Stimulated activated naive B cell treated with anti-CD40 and anti-IgM and Interleukin-4, amounts not matched to agents 10 μg/mL and 1 μg/mL and 100 μg/mL, for 72 hours (primary cell): ENCODE measurements around the gene C9orf43.
A peak's percentile ranks its signal among the peaks of the same experiment; 100 is the strongest.
"Not testable (repeated sequence)": the region's sequence is repeated elsewhere in the genome, so short reads cannot be mapped to it uniquely, and the experiment has no call there.

Experiments
- ATAC-seq, 2 donors: fragments of 150-1000 bp; cut with Tn5 transposase; replicated peaks; 2 replicates each; pipeline ENCODE4 v1.10.0; 2021; ENCODE audit warnings: moderate library complexity in 1 of 2
- DNase-seq: peaks from one replicate; pipeline ENCODE4 v3.0.0; 2021
- H3K27ac Mint-ChIP-seq: one replicate; pipeline ENCODE4 v1.8.0; 2022; ENCODE audit warnings: mild to moderate bottlenecking, mixed read lengths
- H3K27me3 Mint-ChIP-seq, 2 donors: one replicate each; pipeline ENCODE4 v1.8.0; 2022; ENCODE audit warnings: mixed read lengths in 2 of 2
- H3K36me3 Mint-ChIP-seq, 2 donors: one replicate each; pipeline ENCODE4 v1.8.0; 2022; ENCODE audit warnings: mixed read lengths in 2 of 2, mild to moderate bottlenecking in 1 of 2
- H3K4me1 Mint-ChIP-seq, 2 donors: one replicate each; pipeline ENCODE4 v1.8.0; 2022; ENCODE audit warnings: mixed read lengths in 2 of 2, mild to moderate bottlenecking in 1 of 2
- H3K4me3 Mint-ChIP-seq, 2 donors: one replicate each; pipeline ENCODE4 v1.8.0; 2022; ENCODE audit warnings: mild to moderate bottlenecking in 2 of 2, mixed read lengths in 2 of 2, moderate library complexity in 1 of 2
- H3K9me3 Mint-ChIP-seq, 2 donors: one replicate each; pipeline ENCODE4 v1.8.0; 2022; ENCODE audit warnings: mixed read lengths in 2 of 2, mild to moderate bottlenecking in 1 of 2

Gene C9orf43

DNA sequence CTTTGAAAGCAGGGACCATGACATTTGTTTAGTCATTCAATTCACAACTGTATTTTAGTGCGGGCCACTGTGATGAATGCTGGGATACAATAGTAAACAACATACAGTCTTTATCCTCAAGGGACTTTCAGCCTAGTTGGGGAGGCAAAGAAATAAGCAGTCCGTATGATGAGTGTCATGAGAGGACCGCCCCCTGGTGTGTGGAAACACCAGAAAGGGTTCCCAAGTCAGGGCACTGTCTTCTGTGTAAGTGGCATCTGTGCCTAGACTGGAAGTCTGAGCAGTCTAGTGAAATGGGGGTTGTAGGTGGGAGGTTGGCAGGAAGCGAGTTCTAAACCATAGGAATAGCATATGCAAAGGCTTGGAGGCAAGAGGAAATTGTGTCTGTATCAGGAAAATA is 6.8 kb downstream of the C9orf43 start:
- DNase-seq = no peak
- H3K27me3 Mint-ChIP-seq = no peaks in the 10 kb centered on the region
- H3K9me3 Mint-ChIP-seq = no peaks in the 10 kb centered on the region
- no peak for ATAC-seq
- no peak overlapping the region for H3K27ac Mint-ChIP-seq
- no peaks in the 10 kb centered on the region for H3K4me1 Mint-ChIP-seq
- H3K36me3 Mint-ChIP-seq = no peaks in the 10 kb centered on the region
- no peak overlapping the region for H3K4me3 Mint-ChIP-seq

DNA sequence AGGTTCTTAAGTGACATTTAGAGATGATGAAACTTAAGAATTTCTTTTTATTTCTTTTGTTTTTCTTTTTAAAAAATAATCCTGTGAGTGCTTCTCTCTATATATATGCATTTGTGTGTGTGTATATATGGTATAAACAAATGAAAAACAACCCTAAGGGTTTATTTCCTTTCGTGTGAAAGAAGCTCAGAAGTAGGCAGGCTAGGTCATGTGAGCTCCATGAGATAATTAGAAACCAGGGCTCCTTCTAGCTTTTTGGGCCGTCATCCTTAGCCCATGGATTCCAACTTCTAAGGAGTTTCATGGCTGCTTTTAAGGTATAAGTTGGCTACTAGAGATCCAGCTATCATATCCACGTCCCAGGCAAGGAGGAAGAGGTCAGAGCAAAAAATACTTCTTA is 11.2 kb downstream of the C9orf43 start:
- no peak overlapping the region for H3K4me3 Mint-ChIP-seq
- no peak for ATAC-seq

DNA sequence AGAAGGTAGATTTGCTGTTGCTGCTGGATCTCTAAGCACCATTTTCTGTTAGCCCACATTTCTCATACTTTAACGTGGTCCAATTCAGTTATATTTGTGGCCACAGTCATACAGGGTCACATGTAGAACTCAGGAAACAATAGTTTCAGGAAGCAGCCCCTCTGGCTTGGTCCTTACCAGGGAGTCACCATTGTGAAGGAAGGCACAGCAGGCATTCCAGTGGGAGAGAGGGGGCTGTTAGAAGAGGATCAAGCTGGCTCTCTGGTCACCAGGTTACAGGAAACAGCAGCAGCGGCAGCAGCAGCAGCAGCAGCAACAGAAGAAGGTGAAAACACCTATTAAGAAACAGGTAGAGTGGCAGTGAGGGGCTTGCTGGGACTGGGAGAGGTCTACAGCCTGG is 14.5 kb downstream of the C9orf43 start:
- Mint-ChIP-seq H3K4me1 (no peaks in the 10 kb centered on the region), H3K4me3 (no peak overlapping the region), H3K9me3 (no peaks in the 10 kb centered on the region), H3K27ac (peak overlapping the region; percentile 1), H3K27me3 (peaks cover 10 to 12% of the 10 kb centered on the region in 2 donors), H3K36me3 (no peaks in the 10 kb centered on the region)
- DNase-seq (no peak), ATAC-seq (no peak)

More for the DNA sequence above, 11.2 kb downstream of the C9orf43 start:
- Mint-ChIP-seq H3K36me3 (no peaks in the 10 kb centered on the region), H3K27ac (no peak overlapping the region), H3K4me1 (no peaks in the 10 kb centered on the region), H3K9me3 (no peaks in the 10 kb centered on the region), H3K27me3 (peaks cover 9 to 12% of the 10 kb centered on the region in 2 donors)
- DNase-seq = no peak

DNA sequence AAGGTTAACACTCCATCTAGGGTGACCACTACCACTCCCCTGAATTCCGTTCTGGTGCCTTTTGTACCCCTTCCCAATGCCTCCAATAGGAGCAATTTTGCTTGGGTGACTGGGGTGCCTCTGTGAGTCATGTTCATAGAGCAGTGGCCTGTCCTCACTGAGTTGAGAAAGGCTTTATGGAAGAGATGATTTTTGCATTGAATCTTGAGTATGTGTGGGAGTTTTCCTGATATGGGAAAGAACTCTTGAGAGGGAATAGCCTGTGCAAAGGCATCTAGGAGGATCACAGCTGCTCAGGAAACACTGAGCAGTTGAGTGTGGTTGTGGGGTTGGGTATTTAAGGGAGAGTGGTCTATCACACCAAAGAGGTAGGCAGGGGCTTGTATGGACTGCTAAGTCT is 16.2 kb downstream of the C9orf43 start:
- Mint-ChIP-seq H3K9me3 (no peaks in the 10 kb centered on the region), H3K36me3 (no peaks in the 10 kb centered on the region), H3K4me1 (no peaks in the 10 kb centered on the region), H3K27me3 (peaks cover 10 to 12% of the 10 kb centered on the region in 2 donors), H3K4me3 (no peak overlapping the region), H3K27ac (no peak overlapping the region)
- no peak for DNase-seq
- no peak for ATAC-seq

DNA sequence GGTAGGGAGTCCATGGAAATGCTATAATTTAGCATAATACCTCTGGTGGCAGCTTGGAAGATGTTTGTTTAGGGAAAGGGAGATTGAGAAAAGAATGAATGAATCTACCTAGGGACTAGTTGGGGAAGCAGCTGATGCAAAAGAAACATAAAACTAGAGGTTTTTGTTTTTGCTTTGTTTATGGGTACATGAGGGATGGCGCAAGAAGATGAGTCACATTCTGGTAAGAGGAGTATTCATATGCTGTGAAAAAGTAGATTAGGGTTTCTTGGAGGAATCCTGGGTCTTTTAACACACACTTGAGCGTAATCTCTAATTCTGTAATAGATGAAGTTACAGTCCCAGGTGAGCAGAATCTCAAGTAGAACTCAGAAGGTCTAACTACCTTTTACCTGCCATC is 17.1 kb downstream of the C9orf43 start:
- no peaks in the 10 kb centered on the region for H3K36me3 Mint-ChIP-seq
- H3K4me1 Mint-ChIP-seq = no peaks in the 10 kb centered on the region
- no peak overlapping the region for H3K27ac Mint-ChIP-seq
- H3K9me3 Mint-ChIP-seq = no peaks in the 10 kb centered on the region
- ATAC-seq (no peak), DNase-seq (no peak)
- peaks cover 10 to 12% of the 10 kb centered on the region in 2 donors for H3K27me3 Mint-ChIP-seq
- H3K4me3 Mint-ChIP-seq = no peak overlapping the region

DNA sequence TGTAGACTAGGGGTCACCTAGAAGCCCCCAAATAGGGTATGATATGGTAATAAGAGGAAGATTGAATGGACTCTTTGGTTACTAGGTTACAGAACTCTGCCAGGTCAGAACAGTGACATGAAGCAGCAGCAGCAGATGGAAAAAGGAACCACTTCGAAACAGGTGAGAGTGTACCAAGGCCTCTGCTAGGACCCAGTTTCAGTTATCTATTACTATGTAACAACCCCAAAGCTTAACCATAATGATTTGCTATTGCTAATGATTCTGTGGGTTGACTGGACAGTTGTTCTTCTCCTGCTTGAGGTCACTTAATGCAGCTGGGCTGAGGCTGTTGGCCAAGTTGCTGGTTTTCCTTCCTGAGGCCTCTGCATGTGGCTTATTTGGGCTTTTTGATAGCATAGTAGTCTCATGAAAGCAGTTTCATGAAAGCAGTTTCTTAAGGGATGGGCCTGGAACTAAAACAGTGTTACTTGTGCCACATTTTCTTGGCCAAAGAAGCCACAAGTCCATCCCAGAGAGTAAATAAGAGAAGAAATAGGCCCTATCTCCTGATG is 17.6 kb downstream of the C9orf43 start:
- no peaks in the 10 kb centered on the region for H3K4me1 Mint-ChIP-seq
- ATAC-seq (peak in 1 of 2 donors; percentile 21), DNase-seq (no peak)
- H3K27me3 Mint-ChIP-seq = peaks cover 10 to 12% of the 10 kb centered on the region in 2 donors
- H3K27ac Mint-ChIP-seq = no peak overlapping the region
- no peak overlapping the region for H3K4me3 Mint-ChIP-seq
- H3K36me3 Mint-ChIP-seq = no peaks in the 10 kb centered on the region
- no peaks in the 10 kb centered on the region for H3K9me3 Mint-ChIP-seq

DNA sequence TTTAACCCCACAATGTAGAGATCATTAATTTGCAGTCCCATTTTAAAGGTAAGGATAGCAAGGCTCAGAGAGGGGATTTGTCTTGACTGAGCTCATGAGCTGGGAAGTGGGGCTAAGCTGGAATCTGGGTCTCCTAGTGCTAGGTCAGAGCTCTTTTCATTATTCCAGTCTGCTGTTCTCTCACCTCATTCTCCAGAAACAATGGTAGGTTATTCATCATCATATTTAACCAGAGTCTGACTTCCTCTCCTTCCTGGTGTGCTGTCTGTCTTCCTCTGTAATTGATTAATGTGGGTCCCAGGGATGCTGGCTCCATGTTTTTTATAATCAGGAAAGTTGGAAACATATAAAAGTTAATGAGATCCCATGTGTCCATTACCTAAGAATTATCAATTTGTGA is 20.6 kb downstream of the C9orf43 start:
- no peaks in the 10 kb centered on the region for H3K4me1 Mint-ChIP-seq
- ATAC-seq = no peak
- H3K36me3 Mint-ChIP-seq = peaks cover 0 to 1% of the 10 kb centered on the region in 2 donors
- H3K27me3 Mint-ChIP-seq = peaks cover 0 to 4% of the 10 kb centered on the region in 2 donors
- no peak for DNase-seq
- H3K27ac Mint-ChIP-seq = no peak overlapping the region
- H3K9me3 Mint-ChIP-seq = peaks cover 0 to 1% of the 10 kb centered on the region in 2 donors
- no peak overlapping the region for H3K4me3 Mint-ChIP-seq

DNA sequence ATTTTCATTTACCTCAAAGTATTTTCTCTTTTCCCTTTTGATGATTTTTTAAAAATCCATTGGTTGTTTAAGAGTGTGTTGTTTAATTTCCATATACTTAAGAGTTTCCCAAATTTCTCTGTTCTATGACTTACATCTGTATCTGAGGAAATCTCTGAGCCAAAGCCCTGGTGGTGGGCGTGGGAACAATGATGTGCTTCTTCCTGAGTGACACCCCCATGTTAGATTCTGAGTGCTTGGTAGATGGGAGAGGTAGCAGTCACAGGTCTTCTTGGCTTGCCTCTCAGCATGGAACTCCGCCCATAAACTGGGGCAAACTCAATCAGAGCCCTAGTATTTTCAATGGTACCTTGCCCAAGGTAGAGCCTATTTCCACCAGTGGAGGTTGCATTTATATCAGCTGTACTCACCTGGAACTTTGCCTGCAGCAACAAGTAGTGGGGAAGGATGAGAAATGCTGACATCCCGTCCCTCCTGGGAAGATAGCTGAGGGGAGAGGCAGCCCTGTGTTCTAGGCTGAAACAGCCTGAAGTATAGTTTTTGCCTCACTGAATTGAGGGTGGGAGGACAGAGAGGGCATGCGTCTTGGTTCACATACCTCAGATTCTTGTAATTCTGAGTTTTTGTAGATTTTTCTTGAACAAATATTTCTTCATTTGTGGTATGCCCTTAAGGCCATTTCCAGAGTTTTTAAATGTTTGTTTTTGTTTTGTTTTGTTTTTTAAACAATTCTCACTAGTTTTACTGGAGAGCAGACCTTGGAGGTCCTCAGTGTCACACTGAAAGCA is 26.4 kb downstream of the C9orf43 start:
- no peak overlapping the region for H3K4me3 Mint-ChIP-seq
- H3K27me3 Mint-ChIP-seq = no peaks in the 10 kb centered on the region
- H3K4me1 Mint-ChIP-seq = no peaks in the 10 kb centered on the region
- no peak overlapping the region for H3K27ac Mint-ChIP-seq
- no peak for ATAC-seq
- H3K36me3 Mint-ChIP-seq = peaks cover 0 to 1% of the 10 kb centered on the region in 2 donors
- no peak for DNase-seq
- H3K9me3 Mint-ChIP-seq = peaks cover 0 to 1% of the 10 kb centered on the region in 2 donors

DNA sequence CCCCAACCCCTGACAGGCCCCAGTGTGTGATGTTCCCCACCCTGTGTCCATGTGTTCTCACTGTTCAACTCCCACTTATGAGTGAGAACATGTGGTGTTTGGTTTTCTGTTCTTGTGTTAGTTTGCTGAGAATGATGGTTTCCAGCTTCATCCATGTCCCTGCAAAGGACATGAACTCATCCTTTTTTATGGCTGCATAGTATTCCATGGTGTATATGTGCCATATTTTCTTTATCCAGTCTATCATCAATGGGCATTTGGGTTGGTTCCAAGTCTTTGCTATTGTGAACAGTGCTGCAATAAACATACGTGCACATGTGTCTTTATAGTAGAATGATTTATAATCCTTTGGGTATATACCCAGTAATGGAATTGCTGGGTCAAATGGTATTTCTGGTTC is 27.2 kb downstream of the C9orf43 start:
- not testable (repeated sequence) for H3K4me1 Mint-ChIP-seq, H3K36me3 Mint-ChIP-seq, H3K9me3 Mint-ChIP-seq, H3K4me3 Mint-ChIP-seq, DNase-seq, ATAC-seq, H3K27me3 Mint-ChIP-seq, H3K27ac Mint-ChIP-seq

DNA sequence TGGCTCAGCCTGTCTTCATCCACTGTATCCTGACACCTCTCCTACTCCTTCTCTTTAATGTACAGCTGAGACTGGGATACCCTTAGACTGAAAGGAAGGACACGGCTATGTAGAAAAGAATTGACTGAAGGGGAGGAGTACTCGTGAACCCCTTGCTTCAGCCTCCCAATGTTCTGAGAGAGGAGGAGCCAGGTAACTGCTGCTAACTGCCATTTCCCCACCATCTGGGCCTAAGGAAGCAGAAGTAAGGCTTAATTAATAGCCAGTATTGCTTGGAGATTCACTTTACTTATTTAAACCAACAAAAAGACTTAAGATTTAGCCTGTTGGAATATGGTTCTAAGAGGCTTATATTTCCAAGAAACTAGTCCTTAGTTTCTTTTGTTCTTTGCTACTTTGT is 34.2 kb downstream of the C9orf43 start:
- no peaks in the 10 kb centered on the region for H3K36me3 Mint-ChIP-seq
- H3K4me3 Mint-ChIP-seq = no peak overlapping the region

DNA sequence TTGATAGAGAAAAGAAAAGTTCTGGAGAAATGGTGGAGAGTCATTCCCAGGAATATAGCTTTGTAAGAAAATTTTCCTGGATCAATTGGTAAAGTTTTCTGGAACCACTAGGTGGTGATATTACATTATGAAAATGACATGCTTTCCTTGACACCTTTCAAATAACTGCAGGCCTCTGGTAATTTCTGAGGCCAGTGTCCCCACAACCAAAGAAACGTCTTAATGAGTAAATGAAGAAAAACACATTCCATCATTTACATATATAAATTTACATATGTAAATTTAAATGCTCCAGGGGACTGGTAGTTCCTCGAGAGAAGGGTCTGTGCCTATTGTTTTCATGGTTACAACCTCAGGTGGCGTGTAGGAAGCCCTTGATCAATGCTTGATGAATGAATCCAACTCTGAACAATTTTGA is 35.8 kb downstream of the C9orf43 start:
- H3K27ac Mint-ChIP-seq = no peak overlapping the region
- H3K4me1 Mint-ChIP-seq = no peaks in the 10 kb centered on the region
- ATAC-seq (peak; percentile 51 to 52), DNase-seq (no peak)
- H3K36me3 Mint-ChIP-seq = no peaks in the 10 kb centered on the region
- H3K27me3 Mint-ChIP-seq = no peaks in the 10 kb centered on the region
- no peaks in the 10 kb centered on the region for H3K9me3 Mint-ChIP-seq
- no peak overlapping the region for H3K4me3 Mint-ChIP-seq

More for the DNA sequence above, 34.2 kb downstream of the C9orf43 start:
- Mint-ChIP-seq H3K9me3 (no peaks in the 10 kb centered on the region), H3K27me3 (no peaks in the 10 kb centered on the region), H3K4me1 (no peaks in the 10 kb centered on the region), H3K27ac (no peak overlapping the region)
- ATAC-seq (no peak), DNase-seq (no peak)

DNA sequence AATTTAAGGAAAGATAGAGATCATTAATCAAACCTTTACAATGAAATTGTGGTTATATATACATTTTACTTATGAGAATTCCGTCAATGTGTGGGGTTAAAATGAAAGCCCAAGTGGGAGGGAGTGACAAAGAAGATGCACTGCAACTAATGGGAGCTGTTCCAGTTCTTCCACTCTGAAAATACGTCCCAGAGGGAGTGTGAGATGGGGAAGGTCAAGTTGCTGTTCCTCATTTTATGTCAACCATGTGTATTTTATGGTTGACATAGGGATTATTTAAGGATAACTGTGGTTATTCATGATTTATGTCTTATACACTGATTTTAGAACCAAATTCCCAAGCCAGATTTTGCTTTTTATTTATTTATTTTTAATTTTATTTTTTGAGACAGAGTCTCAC is 38.8 kb downstream of the C9orf43 start:
- H3K4me1 Mint-ChIP-seq = no peaks in the 10 kb centered on the region
- no peak for ATAC-seq
- H3K9me3 Mint-ChIP-seq = no peaks in the 10 kb centered on the region
- DNase-seq = no peak
- H3K27ac Mint-ChIP-seq = no peak overlapping the region
- no peak overlapping the region for H3K4me3 Mint-ChIP-seq
- no peaks in the 10 kb centered on the region for H3K27me3 Mint-ChIP-seq
- H3K36me3 Mint-ChIP-seq = no peaks in the 10 kb centered on the region

DNA sequence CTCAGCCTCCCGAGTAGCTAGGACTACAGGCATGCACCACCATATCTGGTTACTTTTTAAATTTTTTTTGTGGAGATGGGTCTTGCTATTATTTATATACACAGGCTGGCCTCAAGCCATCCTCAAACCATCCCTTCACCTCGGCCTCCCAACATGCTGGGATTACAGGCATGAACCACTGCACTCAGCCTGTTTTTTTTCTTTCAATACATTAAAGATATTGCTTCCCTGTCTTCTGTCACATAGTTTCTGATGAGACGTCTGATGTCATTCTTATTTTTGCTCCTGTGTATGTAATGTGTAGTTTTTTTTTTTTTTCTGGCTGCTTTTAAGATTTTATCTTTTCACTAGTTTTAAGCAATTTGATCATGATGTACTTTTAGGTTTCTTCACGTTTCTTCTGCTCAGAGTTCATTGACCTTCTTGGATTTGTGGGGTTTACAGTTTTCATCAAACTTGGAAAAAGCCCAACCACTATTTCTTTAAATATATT is 41.6 kb downstream of the C9orf43 start:
- Mint-ChIP-seq H3K9me3 (no peaks in the 10 kb centered on the region), H3K36me3 (no peaks in the 10 kb centered on the region), H3K4me3 (no peak overlapping the region), H3K27me3 (no peaks in the 10 kb centered on the region), H3K4me1 (peaks cover 5 to 7% of the 10 kb centered on the region in 2 donors), H3K27ac (no peak overlapping the region)
- DNase-seq (no peak), ATAC-seq (no peak)

DNA sequence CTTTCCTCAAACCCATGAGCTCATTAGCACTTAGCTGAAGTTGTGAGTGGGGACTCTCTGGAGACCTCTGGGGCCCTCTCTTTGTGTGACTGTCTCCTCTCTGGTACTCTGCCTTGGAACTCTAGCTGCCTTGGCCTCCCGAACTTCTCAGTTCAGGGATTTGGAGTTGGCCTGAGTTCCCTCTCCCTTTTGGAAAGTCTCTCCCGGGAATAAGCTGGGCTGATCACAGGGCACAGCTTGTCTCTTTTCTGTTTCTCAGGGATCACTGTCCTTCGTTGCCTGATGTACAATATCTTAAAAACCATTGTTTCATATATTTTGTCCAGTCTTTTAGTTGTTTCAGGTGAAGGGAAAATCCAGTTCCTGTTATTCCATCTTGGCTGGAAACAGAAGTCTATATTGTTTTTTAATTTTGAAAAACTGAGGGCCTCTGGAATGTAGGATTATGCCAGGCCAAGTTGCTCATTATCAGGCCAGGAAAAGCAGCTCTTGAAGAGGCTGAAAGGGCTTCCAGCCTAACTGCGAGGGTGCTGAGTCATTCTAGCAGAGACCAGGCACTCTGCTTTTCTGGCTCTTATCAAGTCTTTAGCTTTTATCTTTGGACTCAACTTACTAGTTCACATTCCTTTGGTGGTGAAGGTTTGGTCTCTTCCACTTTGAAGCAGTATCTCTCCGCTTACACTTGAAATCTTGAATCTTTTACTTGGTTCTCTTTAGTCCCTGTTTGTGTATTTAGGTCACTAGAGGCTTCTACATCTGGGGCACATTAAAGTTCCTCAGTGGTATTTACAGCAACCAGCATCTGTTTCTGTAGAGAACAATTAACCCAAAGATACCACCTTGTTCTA is 44.6 kb downstream of the C9orf43 start:
- Mint-ChIP-seq H3K27me3 (no peaks in the 10 kb centered on the region), H3K27ac (no peak overlapping the region), H3K4me1 (peaks cover 5 to 7% of the 10 kb centered on the region in 2 donors), H3K36me3 (no peaks in the 10 kb centered on the region), H3K9me3 (no peaks in the 10 kb centered on the region), H3K4me3 (no peak overlapping the region)
- no peak for DNase-seq
- ATAC-seq = no peak
